Gastrocnemius medialis (tissue), 4 donors: ENCODE data around the gene ANKRD23. TPM values are rescaled to one million over a fixed set of nuclear protein-coding genes. Genes with fewer than 3 reads are reported as not detected.

Source experiments
- ATAC-seq, 2 donors: fragments of 150-250 bp; one replicate each; pipeline ENCODE4 v1.9.1; 2016
- DNase-seq, 2 donors: peaks; one replicate each; pipeline ENCODE4 v3.0.0-alpha.2; 2019
- H3K27ac ChIP-seq, 4 donors: fragments of 200-600 bp; sonication (generic); 1 replicate in 1 of 4; 2 replicates in 3 of 4; pipeline ENCODE4 v1.5.1; 2016 to 2018; ENCODE audit warnings: mild to moderate bottlenecking in 2 of 4, moderate library complexity in 1 of 4
- H3K27me3 ChIP-seq, 3 donors: fragments of 200-600 bp; sonication (generic) in 2 of 3; 1 replicate in 1 of 3; 2 replicates in 2 of 3; pipeline versions ENCODE4 v1.5.1 to v1.6.0; 2016 to 2019; ENCODE audit warnings: mild to moderate bottlenecking in 1 of 3, moderate library complexity in 1 of 3
- H3K36me3 ChIP-seq, 2 donors: fragments of 200-600 bp; sonication (generic) in 1 of 2; one replicate each; pipeline ENCODE4 v1.5.1; 2017 to 2018
- H3K4me1 ChIP-seq, 2 donors: fragments of 200-600 bp; sonication (generic) in 1 of 2; one replicate each; pipeline ENCODE4 v1.5.1; 2016 to 2017; ENCODE audit warnings: mild to moderate bottlenecking in 2 of 2
- H3K4me3 ChIP-seq, 4 donors: fragments of 200-600 bp; sonication (generic) in 3 of 4; 1 replicate in 1 of 4; 2 replicates in 3 of 4; pipeline ENCODE4 v1.5.1; 2016 to 2019; ENCODE audit warnings: mild to moderate bottlenecking in 2 of 4
- H3K9me3 ChIP-seq, 3 donors: fragments of 200-600 bp; sonication (generic) in 2 of 3; 1 replicate in 1 of 3; 2 replicates in 2 of 3; pipeline ENCODE4 v1.5.1; 2016 to 2019
- CTCF ChIP-seq, 5 experiments: fragments of 450-650 bp in 3 of 5; fragments of 200-600 bp in 2 of 5; sonication (generic) in 2 of 5; IDR thresholded peaks in 4 of 5; conservative IDR thresholded peaks in 1 of 5; 1 replicate in 4 of 5; 2 replicates in 1 of 5; pipeline ENCODE4 v1.5.1; 2016 to 2019; ENCODE audit warnings: antibody characterized with exemption in 5 of 5, mild to moderate bottlenecking in 3 of 5, moderate library complexity in 3 of 5
- POLR2A ChIP-seq, 2 donors: fragments of 450-650 bp; IDR thresholded peaks; one replicate each; pipeline ENCODE4 v1.6.1; 2017; ENCODE audit warnings: antibody characterized with exemption in 2 of 2, mild to moderate bottlenecking in 2 of 2, moderate library complexity in 2 of 2
- in situ Hi-C, 4 donors: fragments of 200-750 bp; cut with MboI; loops; one replicate each; pipeline versions ENCODE4 v1.15.0 to v1.8.0; 2017; ENCODE audit warnings: low sequenced_read_pairs in 4 of 4
- intact Hi-C: fragments of 100-400 bp; cut with DNase I; formaldehyde crosslinking; loops from one replicate; pipeline ENCODE4 v1.15.1; 2023; ENCODE audit warnings: low total_unique reads
- total RNA-seq, 4 donors: library from RNA; depleted of rRNA; stranded (reverse); fragments of >200 nt; gene quantifications; one replicate each; pipeline versions ENCODE4 v1.1.0 to v1.2.3, GENCODE V29; 2016

ANKRD23 gene
- total RNA-seq, 4 donors from 2014 or later: 642 to 1,565 (median 923) TPM

- DNase-seq (peak; percentile 96 to 98), ATAC-seq (peak; percentile 93 to 96)
- Histone ChIP-seq H3K36me3 (peaks cover 0 to 33% of the 10 kb centered on the region in 2 donors), H3K27ac (peak within 1 kb of the TSS; percentile 86 to 93 (median 91)), H3K9me3 (no peaks in the 10 kb centered on the region), H3K27me3 (no peaks in the 10 kb centered on the region), H3K4me1 (peaks cover 12 to 19% of the 10 kb centered on the region in 2 donors), H3K4me3 (peak within 1 kb of the TSS; percentile 69 to 90 (median 88))
- TF ChIP-seq POLR2A (IDR thresholded peaks at IDR 0.05) (peak; percentile 79 to 91), CTCF (IDR thresholded peaks at IDR 0.05 in 4 of 5, conservative IDR thresholded peaks at IDR 0.05 in 1 of 5) (peak; percentile 77 to 95 (median 90))
- intact Hi-C loops (loop anchor here (1.0 to 5.0 kb wide), 8 partner anchors 11 to 254 kb away; partner anchors contain the start of genes ANKRD36, CNNM3, CNNM4 and KANSL3), in situ Hi-C loops (loop anchor here in 3 of 4 donors (5.0 kb wide), 1 partner anchor 94 kb away; no protein-coding TSS in a partner anchor)
Measured at GRCh38 chr2:96857667-96858372, 14.0 kb upstream of the ANKRD23 start, which contains the start of gene ANKRD39. TSS of gene ANKRD39 (minus strand) at chr2:96858016. CDS start at chr2:96857987, 29 bp downstream.

- DNase-seq: peak in 1 of 2 donors; percentile 34
- intact Hi-C loops (loop anchor here (5.0 kb wide), 3 partner anchors 95 to 255 kb away; partner anchors contain the start of genes ANKRD36, CNNM4 and KANSL3), in situ Hi-C loops (loop anchor here in 3 of 4 donors (5.0 kb wide), 1 partner anchor 95 kb away; no protein-coding TSS in a partner anchor)
- Histone ChIP-seq H3K27ac (peak overlapping the region; percentile 86 to 93 (median 91)), H3K36me3 (peaks cover 0 to 38% of the 10 kb centered on the region in 2 donors), H3K4me1 (peaks cover 12 to 19% of the 10 kb centered on the region in 2 donors), H3K9me3 (no peaks in the 10 kb centered on the region), H3K4me3 (peak overlapping the region; percentile 69 to 90 (median 88)), H3K27me3 (no peaks in the 10 kb centered on the region)
- ATAC-seq: peak; percentile 4 to 7
- TF ChIP-seq POLR2A (IDR thresholded peaks at IDR 0.05) (no peak), CTCF (IDR thresholded peaks at IDR 0.05 in 4 of 5, conservative IDR thresholded peaks at IDR 0.05 in 1 of 5) (no peak)
Measured at GRCh38 chr2:96856776-96857666, 13.2 kb upstream of the ANKRD23 start.

- intact Hi-C loops: no loop called here
- peaks cover 10 to 12% of the 10 kb centered on the region in 2 donors for H3K4me1 ChIP-seq
- TF ChIP-seq CTCF (IDR thresholded peaks at IDR 0.05 in 4 of 5, conservative IDR thresholded peaks at IDR 0.05 in 1 of 5): no peak
- no peak for TF ChIP-seq POLR2A (IDR thresholded peaks at IDR 0.05)
- peaks cover 0 to 51% of the 10 kb centered on the region in 2 donors for H3K36me3 ChIP-seq
- in situ Hi-C loops: loop anchor here in 1 of 4 donors (5.0 kb wide), 1 partner anchor 99 kb away; no protein-coding TSS in a partner anchor
- no peak overlapping the region for H3K4me3 ChIP-seq
- H3K9me3 ChIP-seq: no peaks in the 10 kb centered on the region
- H3K27me3 ChIP-seq: no peaks in the 10 kb centered on the region
- ATAC-seq (no peak), DNase-seq (no peak)
- H3K27ac ChIP-seq: no peak overlapping the region
Measured at GRCh38 chr2:96853321-96853720, 9.5 kb upstream of the ANKRD23 start.

- H3K27me3 ChIP-seq: no peaks in the 10 kb centered on the region
- TF ChIP-seq POLR2A (IDR thresholded peaks at IDR 0.05) (no peak), CTCF (IDR thresholded peaks at IDR 0.05 in 4 of 5, conservative IDR thresholded peaks at IDR 0.05 in 1 of 5) (no peak)
- no peak overlapping the region for H3K4me3 ChIP-seq
- ATAC-seq (no peak), DNase-seq (no peak)
- intact Hi-C loops: no loop called here
- in situ Hi-C loops: loop anchor here in 1 of 4 donors (5.0 kb wide), 1 partner anchor 100 kb away; no protein-coding TSS in a partner anchor
- H3K36me3 ChIP-seq: peaks cover 0 to 51% of the 10 kb centered on the region in 2 donors
- no peaks in the 10 kb centered on the region for H3K9me3 ChIP-seq
- H3K27ac ChIP-seq: no peak overlapping the region
- peaks cover 10 to 12% of the 10 kb centered on the region in 2 donors for H3K4me1 ChIP-seq
Measured at GRCh38 chr2:96852667-96853066, 8.8 kb upstream of the ANKRD23 start.
